Measurements from ENCODE around the gene MAN1C1. TPM values are rescaled to one million over a fixed set of nuclear protein-coding genes. Genes with fewer than 3 reads are reported as not detected.

Gene MAN1C1
- total and polyA plus RNA-seq, 9 of the 15 experiments (the other 6 are each of a cell fraction or from before 2014, with no cell fraction given), result 0.04 to 0.44 (median 0.10) TPM; not detected in 3

- POLR2A ChIA-PET, result interaction anchor here (0.6 to 1.3 kb wide), 8 partner anchors 10 to 85 kb away, joined by 3 to 5 read pairs (median 3); no protein-coding TSS in a partner anchor
- CTCF ChIA-PET (ENCODE audit: low intra/inter-chr PET ratio), result interaction anchor here (2.0 kb wide), 1 partner anchor 85 kb away, joined by 5 read pairs; no protein-coding TSS in a partner anchor
- no peak overlapping the region for H3K9ac ChIP-seq (ENCODE audit: insufficient read depth in 1 of 2, low read depth in 2 of 2, low read length in 2 of 2)
- 0 out of 2 replicates have a peak, but pooled peaks cover 3% of the 10 kb centered on the region for H4K20me1 ChIP-seq (replicated peaks; ENCODE audit: control insufficient read depth, insufficient read depth, low read length)
- no peak for FAIRE-seq
- no peaks in the 10 kb centered on the region for H3K9me1 ChIP-seq (ENCODE audit: control insufficient read depth, insufficient read depth, low read length)
- no peak for ATAC-seq
- H3K4me2 ChIP-seq (ENCODE audit: insufficient read depth, low read length), result no peak overlapping the region
- H3K9me3 ChIP-seq (replicated peaks; ENCODE audit: control insufficient read depth, insufficient read depth, low read depth, low read length), result no peaks in the 10 kb centered on the region
- BruUV-seq (replicated peaks), result no TSS peak
- no peak overlapping the region for H2AFZ ChIP-seq (ENCODE audit: low read depth, low read length)
- in situ Hi-C loops (cut with MboI) (no loop called here), intact Hi-C loops (cut with micrococcal nuclease) (loop anchor here (2.0 to 10.0 kb wide), 3 partner anchors 86 to 150 kb away; partner anchors contain the start of gene LDLRAP1)
- H3K27me3 ChIP-seq (ENCODE audit: control insufficient read depth in 2 of 2, insufficient read depth in 2 of 2, low read length in 2 of 2), result peaks cover 33 to 87% of the 10 kb centered on the region in 2 experiments
- H3K79me2 ChIP-seq (ENCODE audit: control insufficient read depth, insufficient read depth, low read length), result no peaks in the 10 kb centered on the region
- 16% methylated on average over 9 of the region's 9 CpGs for WGBS (ENCODE audit: insufficient coverage, low coverage, missing lambda C conversion rate)
- H3K36me3 ChIP-seq (ENCODE audit: control insufficient read depth, insufficient read depth, low read length), result no peaks in the 10 kb centered on the region
- no peak overlapping the region for H3K4me3 ChIP-seq
- peaks cover 4 to 7% of the 10 kb centered on the region in 2 experiments; a peak in 4 of 5 replicates for H3K4me1 ChIP-seq (replicated peaks in 1 of 2; ENCODE audit: control insufficient read depth in 2 of 2, insufficient read depth in 2 of 2, low read length in 2 of 2)
- DNase-seq (ENCODE audit: extremely low read depth in 1 of 4, low spot score in 3 of 4), result no peak
- no peak overlapping the region for H3K27ac ChIP-seq (ENCODE audit: extremely low read depth, low read depth, low read length)
- no peak for TF ChIP-seq SMAD2 (IDR thresholded peaks at IDR 0.05; ENCODE audit: low read depth, low read length)
- no peak for TF ChIP-seq ZNF143 (CRISPR knock-in tag; IDR thresholded peaks at IDR 0.05)
- TF ChIP-seq C11orf30 (IDR thresholded peaks at IDR 0.05; ENCODE audit: low read depth), result peak; percentile 97
- peak; percentile 99 for TF ChIP-seq MAFF (IDR thresholded peaks at IDR 0.05; ENCODE audit: low read length)
- 0 out of 2 replicates have a peak, but pooled peaks have one; percentile 41 for TF ChIP-seq CREB3 (tag; conservative IDR thresholded peaks at IDR 0.05; ENCODE audit: low read depth)
- peak; percentile 99 for TF ChIP-seq ZNF316 (IDR thresholded peaks at IDR 0.05)
- TF ChIP-seq HDAC2 (IDR thresholded peaks at IDR 0.05), result peak; percentile 57; the same call in 1 of the 2 replicates
- TF ChIP-seq POLR2B (IDR thresholded peaks at IDR 0.05; ENCODE audit: low read depth, partially characterized antibody), result no peak
- TF ChIP-seq MAFK (IDR thresholded peaks at IDR 0.05; ENCODE audit: low read length), result peak; percentile 99
- no peak for TF ChIP-seq LCOR (CRISPR knock-in tag; IDR thresholded peaks at IDR 0.05)
- TF ChIP-seq ZNF644 (tag; IDR thresholded peaks at IDR 0.05; ENCODE audit: low read depth), result peak; percentile 55; the same call in 1 of the 2 replicates
- no peak for TF ChIP-seq LEF1 (IDR thresholded peaks at IDR 0.05)
- peak; percentile 99 for TF ChIP-seq ZKSCAN1 (IDR thresholded peaks at IDR 0.05; ENCODE audit: low read depth, low read length)
- peak; percentile 79; the same call in 1 of the 2 replicates for TF ChIP-seq SMARCA5 (IDR thresholded peaks at IDR 0.05)
- peak; percentile 81 for TF ChIP-seq MEIS2 (IDR thresholded peaks at IDR 0.05; ENCODE audit: partially characterized antibody)
- 0 out of 2 replicates have a peak, but pooled peaks have one; percentile 14 for TF ChIP-seq ZKSCAN8 (CRISPR knock-in tag; IDR thresholded peaks at IDR 0.05)
- peak; percentile 90 for TF ChIP-seq BCOR (IDR thresholded peaks at IDR 0.05)
- TF ChIP-seq RBM34 (IDR thresholded peaks at IDR 0.05; ENCODE audit: borderline replicate concordance, insufficient read depth, low read length), result no peak
- no peak for TF ChIP-seq BRD4 (IDR thresholded peaks at IDR 0.05)
- TF ChIP-seq TFAP4 (CRISPR knock-in tag; IDR thresholded peaks at IDR 0.05; ENCODE audit: borderline replicate concordance), result no peak
- TF ChIP-seq SPI1 (IDR thresholded peaks at IDR 0.05; ENCODE audit: borderline replicate concordance, low read depth, low read length), result no peak
- peak; percentile 91 for TF ChIP-seq RBM25 (IDR thresholded peaks at IDR 0.05; ENCODE audit: low read depth, low read length, severe bottlenecking)
Observed at GRCh38 chr1:25694167-25695007, 77.8 kb downstream of the MAN1C1 start.
